ENCODE data around the gene RASD2.

Gene RASD2

GRCh38 chr22:35556666-35557065, 16.0 kb downstream of the RASD2 start:
- no peak for FAIRE-seq
- DNase-seq (ENCODE audit: insufficient read length, low spot score) = no peak

GRCh38 chr22:35558031-35558430, 17.4 kb downstream of the RASD2 start:
- DNase-seq (ENCODE audit: insufficient read length, low spot score) (no peak), FAIRE-seq (no peak)

- DNase-seq (ENCODE audit: insufficient read length, low spot score) (no peak), FAIRE-seq (no peak)
Measured at GRCh38 chr22:35558719-35559118, 18.1 kb downstream of the RASD2 start.

GRCh38 chr22:35559354-35560005, 18.8 kb downstream of the RASD2 start:
- FAIRE-seq = no peak

GRCh38 chr22:35560366-35560765, 19.7 kb downstream of the RASD2 start:
- FAIRE-seq = no peak

More at GRCh38 chr22:35559354-35560005, 18.8 kb downstream of the RASD2 start:
- no peak for DNase-seq (ENCODE audit: insufficient read length, low spot score)

GRCh38 chr22:35560824-35561223, 20.2 kb downstream of the RASD2 start:
- DNase-seq (ENCODE audit: insufficient read length, low spot score) = no peak
- no peak for FAIRE-seq

More at GRCh38 chr22:35560366-35560765, 19.7 kb downstream of the RASD2 start:
- no peak for DNase-seq (ENCODE audit: insufficient read length, low spot score)

- FAIRE-seq (peak; percentile 86), DNase-seq (ENCODE audit: insufficient read length, low spot score) (peak; percentile 86)
Measured at GRCh38 chr22:35561796-35562526, 21.3 kb downstream of the RASD2 start.

GRCh38 chr22:35563211-35563610, 22.6 kb downstream of the RASD2 start:
- FAIRE-seq (no peak), DNase-seq (ENCODE audit: insufficient read length, low spot score) (no peak)

GRCh38 chr22:35564975-35565867, 24.6 kb downstream of the RASD2 start:
- no peak for DNase-seq (ENCODE audit: insufficient read length, low spot score)

GRCh38 chr22:35567351-35568141, 26.9 kb downstream of the RASD2 start:
- DNase-seq (ENCODE audit: insufficient read length, low spot score) (no peak), FAIRE-seq (no peak)

More at GRCh38 chr22:35564975-35565867, 24.6 kb downstream of the RASD2 start:
- peak; percentile 49 for FAIRE-seq

GRCh38 chr22:35568751-35569739, 28.4 kb downstream of the RASD2 start:
- DNase-seq (ENCODE audit: insufficient read length, low spot score) (peak; percentile 15), FAIRE-seq (no peak)

GRCh38 chr22:35569916-35570315, 29.3 kb downstream of the RASD2 start:
- FAIRE-seq = no peak
- DNase-seq (ENCODE audit: insufficient read length, low spot score) = no peak

- FAIRE-seq (no peak), DNase-seq (ENCODE audit: insufficient read length, low spot score) (no peak)
Measured at GRCh38 chr22:35570686-35571194, 30.1 kb downstream of the RASD2 start.

GRCh38 chr22:35572556-35572955, 31.9 kb downstream of the RASD2 start:
- no peak for DNase-seq (ENCODE audit: insufficient read length, low spot score)
- FAIRE-seq = no peak

- no peak for DNase-seq (ENCODE audit: insufficient read length, low spot score)
Measured at GRCh38 chr22:35575116-35575748, 34.6 kb downstream of the RASD2 start.

GRCh38 chr22:35576671-35577070, 36.0 kb downstream of the RASD2 start:
- FAIRE-seq (no peak), DNase-seq (ENCODE audit: insufficient read length, low spot score) (no peak)

More at GRCh38 chr22:35575116-35575748, 34.6 kb downstream of the RASD2 start:
- FAIRE-seq = no peak

GRCh38 chr22:35577799-35578659, 37.4 kb downstream of the RASD2 start:
- FAIRE-seq (no peak), DNase-seq (ENCODE audit: insufficient read length, low spot score) (no peak)

Measured in HTR-8/SVneo (cell line).